Testis (tissue), 2 donors: Measurements from ENCODE around the gene ATL1.

Experiments
- POLR2A ChIP-seq: fragments of 450-650 bp; IDR thresholded peaks from one replicate; pipeline ENCODE4 v1.6.1; 2017; ENCODE audit warnings: antibody characterized with exemption, mild to moderate bottlenecking, moderate library complexity
- TF ChIP-seq, protein P1 (sequence below), 3 experiments: fragments of 450-650 bp in 2 of 3; fragments of 200-600 bp in 1 of 3; sonication (generic) in 1 of 3; IDR thresholded peaks; one replicate each; pipeline ENCODE4 v1.5.1; 2016 to 2019; ENCODE audit warnings: antibody characterized with exemption in 3 of 3, mild to moderate bottlenecking in 2 of 3, moderate library complexity in 1 of 3

DNA sequence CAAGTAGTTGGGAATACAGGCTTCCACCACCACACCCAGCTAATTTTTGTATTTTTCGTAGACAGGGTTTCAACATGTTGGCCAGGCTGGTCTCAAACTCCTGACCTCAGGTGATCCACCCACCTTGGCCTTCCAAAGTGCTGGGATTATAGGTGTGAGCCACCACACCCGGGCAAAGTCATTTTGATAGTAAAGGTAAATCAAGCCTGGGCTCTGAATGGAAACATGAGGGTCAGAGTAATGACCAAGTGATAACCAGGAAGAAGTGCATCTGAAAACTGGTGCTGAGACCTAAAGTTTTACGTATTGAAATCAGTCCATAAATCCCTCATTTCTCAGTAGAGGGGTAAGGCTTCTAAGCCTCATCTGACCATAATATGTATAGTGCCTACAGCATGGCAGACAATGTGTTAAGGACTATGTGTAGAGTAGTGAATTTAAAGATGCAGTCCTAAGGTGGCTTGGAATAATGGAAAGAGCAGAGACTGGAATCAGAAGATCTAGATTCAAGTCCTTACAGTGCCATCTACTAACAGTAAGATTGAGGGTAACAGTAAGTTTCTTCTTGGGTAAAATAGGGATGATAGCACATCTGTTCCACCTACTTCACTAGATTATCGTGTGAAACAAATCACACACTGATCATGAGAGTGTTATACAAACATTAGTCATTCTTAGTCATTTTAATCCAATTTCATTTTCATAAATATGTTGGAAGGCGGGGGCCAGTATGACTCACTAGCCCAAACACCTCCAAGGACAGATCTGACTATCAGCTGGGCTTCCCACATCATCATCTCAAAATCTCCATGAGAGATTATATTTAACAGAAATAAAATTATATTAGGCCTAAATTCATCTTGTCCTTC is 38.8 kb upstream of the ATL1 start:
- TF ChIP-seq, protein P1, sequence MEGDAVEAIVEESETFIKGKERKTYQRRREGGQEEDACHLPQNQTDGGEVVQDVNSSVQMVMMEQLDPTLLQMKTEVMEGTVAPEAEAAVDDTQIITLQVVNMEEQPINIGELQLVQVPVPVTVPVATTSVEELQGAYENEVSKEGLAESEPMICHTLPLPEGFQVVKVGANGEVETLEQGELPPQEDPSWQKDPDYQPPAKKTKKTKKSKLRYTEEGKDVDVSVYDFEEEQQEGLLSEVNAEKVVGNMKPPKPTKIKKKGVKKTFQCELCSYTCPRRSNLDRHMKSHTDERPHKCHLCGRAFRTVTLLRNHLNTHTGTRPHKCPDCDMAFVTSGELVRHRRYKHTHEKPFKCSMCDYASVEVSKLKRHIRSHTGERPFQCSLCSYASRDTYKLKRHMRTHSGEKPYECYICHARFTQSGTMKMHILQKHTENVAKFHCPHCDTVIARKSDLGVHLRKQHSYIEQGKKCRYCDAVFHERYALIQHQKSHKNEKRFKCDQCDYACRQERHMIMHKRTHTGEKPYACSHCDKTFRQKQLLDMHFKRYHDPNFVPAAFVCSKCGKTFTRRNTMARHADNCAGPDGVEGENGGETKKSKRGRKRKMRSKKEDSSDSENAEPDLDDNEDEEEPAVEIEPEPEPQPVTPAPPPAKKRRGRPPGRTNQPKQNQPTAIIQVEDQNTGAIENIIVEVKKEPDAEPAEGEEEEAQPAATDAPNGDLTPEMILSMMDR (IDR thresholded peaks at IDR 0.05): no peak
- no peak for TF ChIP-seq POLR2A
